Kidney epithelial cell (primary cell): ENCODE measurements around the gene BRD9. TPM values are rescaled to one million over a fixed set of nuclear protein-coding genes. Genes with fewer than 3 reads are reported as not detected.

Source experiments
- DNase-seq: peaks from one replicate; pipeline ENCODE4 v3.0.0-alpha.2; 2010; ENCODE audit warnings: low read depth
- H3K27me3 ChIP-seq: 2 replicates; pipeline ENCODE4 v1.6.0; 2011; ENCODE audit warnings: low read length; ENCODE audit not compliant: control insufficient read depth, insufficient read depth
- H3K36me3 ChIP-seq: 2 replicates; pipeline ENCODE4 v1.5.1; 2011; ENCODE audit warnings: low read length; ENCODE audit not compliant: control insufficient read depth, insufficient read depth
- H3K4me3 ChIP-seq: 2 replicates; pipeline ENCODE4 v1.5.1; 2011; ENCODE audit warnings: low read depth, mild to moderate bottlenecking, control low read depth, low read length
- CTCF ChIP-seq: IDR thresholded peaks from 2 replicates; pipeline ENCODE4 v1.5.1; 2011; ENCODE audit warnings: mild to moderate bottlenecking, moderate library complexity, low read length, control low read depth, inconsistent platforms; ENCODE audit not compliant: insufficient read depth, poor library complexity, severe bottlenecking
- total RNA-seq: library from RNA; depleted of rRNA; stranded (reverse); fragments of >200 nt; gene quantifications from 2 replicates; pipeline ENCODE4 v1.2.3, GENCODE V29; 2015

BRD9 gene
- total RNA-seq, 1 donor from 2014 or later = 47.3 TPM

- Histone ChIP-seq H3K27me3 (no peaks in the 10 kb centered on the region), H3K4me3 (no peak overlapping the region), H3K36me3 (peaks cover 3% of the 10 kb centered on the region)
- DNase-seq = no peak
- TF ChIP-seq CTCF = no peak
Observed at GRCh38 chr5:864492-865167, 28.0 kb downstream of the BRD9 start.

- TF ChIP-seq CTCF = no peak
- no peak for DNase-seq
- Histone ChIP-seq H3K27me3 (no peaks in the 10 kb centered on the region), H3K36me3 (peaks cover 1% of the 10 kb centered on the region), H3K4me3 (no peak overlapping the region)
Observed at GRCh38 chr5:863244-863805, 29.3 kb downstream of the BRD9 start.

- H3K27me3 ChIP-seq = no peaks in the 10 kb centered on the region
- H3K4me3 ChIP-seq = no peak overlapping the region
- peaks cover 1% of the 10 kb centered on the region for H3K36me3 ChIP-seq
- TF ChIP-seq CTCF = no peak
- peak; percentile 23 for DNase-seq
Observed at GRCh38 chr5:862367-863243, 30.0 kb downstream of the BRD9 start.

GRCh38 chr5:861442-862366, 30.9 kb downstream of the BRD9 start:
- Histone ChIP-seq H3K27me3 (no peaks in the 10 kb centered on the region), H3K36me3 (peaks cover 1% of the 10 kb centered on the region), H3K4me3 (no peak overlapping the region)
- no peak for TF ChIP-seq CTCF
- no peak for DNase-seq

GRCh38 chr5:860506-861150, 32.0 kb downstream of the BRD9 start:
- peaks cover 1% of the 10 kb centered on the region for H3K36me3 ChIP-seq

More at GRCh38 chr5:860506-861150, 32.0 kb downstream of the BRD9 start:
- no peak for DNase-seq
- no peak for TF ChIP-seq CTCF
- Histone ChIP-seq H3K4me3 (no peak overlapping the region), H3K27me3 (no peaks in the 10 kb centered on the region)
